Measurements from ENCODE around the gene LLGL2. TPM values are rescaled to one million over a fixed set of nuclear protein-coding genes. Genes with fewer than 3 reads are reported as not detected.
A peak's percentile ranks its signal among the peaks of the same experiment; 100 is the strongest.

The LLGL2 gene
- total RNA-seq, 1 donor from 2014 or later, result 477 TPM

DNA sequence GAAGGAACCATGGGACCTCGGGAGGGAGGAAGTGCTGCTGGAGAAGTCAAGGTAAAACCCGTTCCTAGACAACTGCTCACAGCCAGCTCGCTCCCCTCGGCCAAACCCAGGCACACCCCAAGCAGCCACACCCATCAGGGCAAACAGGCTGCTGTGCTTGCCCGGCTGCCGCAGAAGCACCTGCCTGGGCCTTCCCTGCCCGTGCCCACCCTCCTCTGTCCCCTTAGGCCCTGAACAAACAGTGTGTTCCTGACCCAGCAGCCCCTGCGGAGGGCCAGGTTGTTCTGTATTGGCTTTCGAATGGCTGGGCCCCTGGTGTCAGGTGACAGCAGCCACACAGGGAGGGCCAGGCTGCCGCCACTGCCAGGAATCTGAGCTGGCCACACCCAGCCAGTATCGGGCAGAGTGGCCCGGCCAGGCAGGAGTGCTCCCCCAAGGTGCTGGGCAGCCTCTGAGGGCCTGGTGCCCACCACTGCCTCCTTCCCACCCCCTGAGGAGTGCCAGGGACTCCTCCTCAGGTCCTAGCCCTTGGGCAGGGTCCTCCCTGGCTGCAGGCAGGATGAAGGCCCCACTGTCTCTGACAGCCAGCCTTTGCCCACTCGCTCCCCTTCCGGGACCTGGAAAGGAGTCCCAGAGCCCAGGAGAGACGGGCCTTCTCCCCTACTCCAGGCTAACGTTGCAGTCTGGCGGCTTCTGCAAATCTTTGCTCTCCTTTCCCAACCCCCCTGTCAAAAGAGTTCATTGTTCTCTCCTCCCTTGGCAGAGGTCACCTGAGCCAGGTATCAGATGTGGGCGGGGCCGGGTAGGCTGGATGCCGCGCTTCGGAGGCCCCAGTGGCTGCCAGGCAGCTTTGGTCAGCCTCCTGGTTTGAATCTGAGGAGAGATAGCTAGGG lies 24.0 kb downstream of the LLGL2 start:
- DNase-seq (ENCODE audit: low spot score), result peak; percentile 91

DNA sequence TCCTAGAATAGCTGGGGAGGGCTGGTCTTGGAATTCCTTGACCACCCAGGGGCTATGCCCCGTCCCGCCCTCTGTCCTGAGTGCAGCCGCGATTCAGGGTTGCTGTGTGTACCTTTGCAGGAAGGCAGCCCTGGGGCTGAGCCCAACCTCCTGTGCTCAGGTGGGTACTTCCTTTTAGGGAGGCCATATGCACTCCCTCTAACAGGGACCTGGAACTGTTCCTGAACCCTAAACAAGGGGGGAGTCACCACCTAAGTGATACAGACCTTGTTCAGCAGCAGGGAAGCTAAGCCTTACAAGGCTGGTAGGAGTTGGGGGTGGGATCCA lies 24.6 kb downstream of the LLGL2 start:
- no peak for DNase-seq (ENCODE audit: low spot score)

DNA sequence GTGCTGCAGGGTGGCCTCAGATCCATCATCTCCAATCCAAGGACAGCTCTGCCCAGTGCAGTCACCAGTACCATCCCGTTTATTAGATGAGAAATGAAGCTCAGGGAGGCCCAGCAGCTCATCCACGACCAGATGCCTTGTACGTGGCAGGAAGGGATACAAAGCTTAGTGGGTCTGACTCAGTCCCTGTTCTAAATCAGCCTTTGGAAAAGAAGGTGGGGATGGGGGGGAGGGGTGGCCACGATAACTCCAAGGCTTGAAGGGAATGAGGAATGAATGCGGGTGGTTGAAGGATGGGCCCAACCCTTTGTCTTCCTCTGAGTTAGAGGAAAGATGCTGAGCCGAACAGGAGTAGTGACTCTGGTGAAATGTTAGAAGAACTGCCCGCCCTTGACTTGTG lies 25.8 kb downstream of the LLGL2 start:
- no peak for DNase-seq (ENCODE audit: low spot score)

DNA sequence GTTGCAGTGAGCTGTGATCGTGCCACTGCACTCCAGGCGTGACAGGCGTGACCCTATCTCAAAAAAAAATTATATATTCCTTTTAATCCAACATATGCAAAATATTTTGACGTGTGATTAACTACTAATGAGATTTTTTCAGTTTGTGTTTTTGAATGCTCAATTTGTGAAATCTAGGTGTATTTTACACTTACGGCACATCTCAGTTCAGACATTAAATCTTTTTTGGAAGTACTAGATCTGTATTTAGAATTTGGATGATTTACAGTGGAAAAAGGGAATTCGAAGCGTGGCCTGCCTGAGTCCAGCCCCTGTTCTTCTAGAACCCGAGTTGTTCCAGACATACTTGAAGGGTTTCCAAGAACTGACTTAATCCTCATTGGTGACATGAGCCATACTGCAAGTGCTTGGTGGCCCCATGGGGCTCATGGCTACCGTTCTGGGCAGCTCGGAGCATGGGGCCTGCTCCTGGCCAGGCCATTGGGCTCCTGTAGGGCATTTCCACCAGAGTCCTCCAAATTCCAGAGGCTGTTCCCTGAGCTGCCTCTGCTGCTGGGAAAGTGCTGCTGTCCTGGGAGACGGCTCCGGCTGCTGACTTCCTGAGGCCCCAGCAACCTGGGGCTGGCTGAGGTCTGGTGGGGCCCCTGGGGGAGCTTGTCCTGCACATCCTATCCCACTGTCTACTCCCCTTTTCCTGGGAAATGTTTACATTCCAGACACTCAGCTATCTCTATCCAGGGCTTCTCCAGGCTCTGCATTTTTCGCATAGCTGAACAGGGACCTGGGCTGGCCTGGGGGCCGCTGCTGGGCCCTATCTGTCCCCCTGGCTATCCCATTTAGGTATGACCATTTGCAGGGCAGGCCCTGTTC lies 27.2 kb downstream of the LLGL2 start:
- DNase-seq (ENCODE audit: low spot score), result no peak

DNA sequence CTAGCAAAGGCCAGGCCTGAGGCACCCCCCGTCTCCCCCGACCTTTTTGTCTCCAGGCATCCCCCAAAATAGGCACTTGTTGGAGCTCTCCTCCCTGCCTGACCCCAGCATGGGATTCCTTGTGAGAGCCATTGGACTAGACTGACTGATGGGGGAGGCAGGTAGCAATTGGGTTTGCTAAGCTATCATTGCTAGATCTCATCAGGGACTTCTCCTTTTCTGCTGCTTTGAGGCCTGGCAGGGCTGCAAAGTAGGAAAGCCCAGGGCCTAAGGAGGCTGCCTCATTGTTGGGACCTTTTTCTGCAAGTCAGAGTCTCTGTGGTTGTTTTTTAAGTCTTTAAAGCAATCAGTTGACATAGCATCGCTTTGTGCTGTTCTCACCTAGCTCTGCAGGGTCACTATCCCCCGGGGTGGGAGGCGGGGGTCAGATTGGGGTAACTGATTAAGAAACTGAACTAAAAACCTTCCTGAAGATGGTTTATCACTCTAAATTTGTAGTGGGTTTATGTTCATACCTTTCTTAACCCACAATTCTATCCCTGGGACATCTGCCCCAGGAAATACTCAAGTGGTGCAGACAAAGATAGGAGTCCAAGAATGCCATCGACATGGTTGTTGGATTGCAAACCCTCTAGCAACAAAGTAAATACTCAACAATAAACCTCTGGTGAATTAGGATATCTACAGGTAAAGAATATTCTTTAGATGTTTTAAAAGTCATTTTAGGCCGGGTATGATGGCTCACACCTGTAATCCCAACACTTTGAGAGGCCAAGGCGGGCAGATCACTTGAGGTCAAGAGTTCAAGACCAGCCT lies 28.0 kb downstream of the LLGL2 start:
- no peak for DNase-seq (ENCODE audit: low spot score)

DNA sequence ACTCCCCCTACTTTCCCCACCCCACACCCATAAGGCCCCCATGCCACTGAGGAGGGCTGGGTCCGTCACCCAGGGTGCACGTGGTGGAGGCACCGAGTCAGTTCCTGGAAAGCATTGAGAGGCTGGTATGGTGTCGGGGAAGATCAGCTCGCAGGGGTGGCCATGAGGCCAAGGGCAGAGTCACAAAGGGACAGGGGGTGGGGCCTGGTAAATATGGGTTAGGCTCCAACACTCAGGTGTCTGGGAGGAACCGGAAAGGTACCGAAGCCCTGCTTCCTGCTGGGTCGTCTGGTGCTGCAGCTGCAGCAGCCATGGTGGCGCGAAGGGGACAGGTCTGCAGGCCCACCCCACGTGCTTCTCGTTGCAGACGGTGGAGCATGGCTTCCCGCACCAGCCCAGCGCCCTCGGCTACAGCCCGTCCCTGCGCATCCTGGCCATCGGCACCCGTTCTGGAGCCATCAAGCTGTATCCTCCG lies 30.2 kb downstream of the LLGL2 start:
- no peak for DNase-seq (ENCODE audit: low spot score)

DNA sequence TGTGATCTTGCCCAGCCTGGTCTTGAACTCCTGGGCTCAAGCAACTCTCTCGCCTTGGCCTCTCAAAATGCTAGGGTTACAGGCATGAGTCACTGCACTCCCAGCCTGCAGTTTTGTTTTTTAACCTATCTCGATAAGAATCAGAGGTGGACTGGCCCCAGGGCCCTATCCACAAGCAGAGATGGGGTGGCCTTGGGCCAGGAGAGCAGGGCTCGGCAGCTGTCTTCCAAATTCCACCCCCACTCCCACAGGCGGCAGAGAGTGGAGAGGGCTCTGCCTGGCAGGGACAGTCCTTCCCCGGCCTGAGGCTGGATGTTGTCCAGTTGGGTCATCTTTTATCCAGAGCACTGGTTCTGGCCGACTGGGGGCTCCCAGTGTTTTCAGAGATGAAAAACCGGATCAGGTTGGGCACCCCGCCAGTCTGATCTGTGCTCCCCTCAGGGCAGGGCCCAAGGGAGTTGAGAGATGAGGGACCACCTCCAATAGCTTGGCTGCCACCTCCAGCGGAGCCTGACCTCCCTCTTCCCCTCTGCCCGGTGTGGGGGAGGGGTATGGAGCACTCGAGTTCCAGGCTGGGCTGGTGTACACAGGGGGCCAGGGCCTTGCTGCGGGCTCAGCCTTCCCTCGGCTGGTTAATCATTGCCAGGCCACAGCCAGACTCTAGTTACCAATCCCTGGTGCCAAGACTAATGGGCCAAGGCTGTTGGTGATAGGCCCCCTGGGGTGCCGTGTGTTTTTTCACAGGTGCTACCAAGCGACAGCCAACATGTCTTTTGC lies 31.8 kb downstream of the LLGL2 start:
- DNase-seq (ENCODE audit: low spot score), result peak; percentile 93

DNA sequence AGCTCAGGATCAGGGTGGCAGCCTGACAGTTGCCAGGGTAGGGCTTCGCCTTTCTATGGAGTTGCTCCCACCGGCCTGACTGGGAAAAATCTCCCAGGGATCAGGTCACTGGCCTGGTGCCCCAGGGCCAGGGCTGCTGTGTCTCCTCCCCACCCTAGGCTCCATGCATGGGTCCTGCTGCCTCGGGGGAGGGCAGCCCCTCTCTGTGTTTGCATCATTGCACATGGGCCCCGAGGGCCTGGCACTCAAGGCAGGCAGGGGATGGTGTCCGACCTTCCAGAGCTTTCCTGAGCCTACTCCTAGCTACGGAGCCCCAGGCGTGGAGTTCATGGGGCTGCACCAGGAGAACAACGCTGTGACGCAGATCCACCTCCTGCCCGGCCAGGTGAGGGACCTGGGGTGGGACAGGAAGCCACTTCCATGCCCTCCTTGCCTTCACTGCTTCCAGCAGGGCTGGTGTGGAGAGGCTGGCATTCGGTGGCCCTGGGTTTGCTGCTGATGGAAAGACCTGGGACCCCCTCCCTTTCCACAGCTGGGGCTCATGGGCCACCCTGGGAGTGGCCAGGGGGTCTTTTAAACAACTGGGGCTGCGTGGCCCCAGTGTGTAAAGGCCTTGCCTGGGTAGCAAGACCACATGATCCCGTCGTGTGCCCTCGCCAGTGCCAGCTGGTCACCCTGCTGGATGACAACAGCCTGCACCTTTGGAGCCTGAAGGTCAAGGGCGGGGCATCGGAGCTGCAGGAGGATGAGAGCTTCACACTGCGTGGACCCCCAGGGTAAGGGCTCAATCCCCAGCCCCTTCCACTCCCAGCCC lies 32.6 kb downstream of the LLGL2 start:
- no peak for DNase-seq (ENCODE audit: low spot score)

DNA sequence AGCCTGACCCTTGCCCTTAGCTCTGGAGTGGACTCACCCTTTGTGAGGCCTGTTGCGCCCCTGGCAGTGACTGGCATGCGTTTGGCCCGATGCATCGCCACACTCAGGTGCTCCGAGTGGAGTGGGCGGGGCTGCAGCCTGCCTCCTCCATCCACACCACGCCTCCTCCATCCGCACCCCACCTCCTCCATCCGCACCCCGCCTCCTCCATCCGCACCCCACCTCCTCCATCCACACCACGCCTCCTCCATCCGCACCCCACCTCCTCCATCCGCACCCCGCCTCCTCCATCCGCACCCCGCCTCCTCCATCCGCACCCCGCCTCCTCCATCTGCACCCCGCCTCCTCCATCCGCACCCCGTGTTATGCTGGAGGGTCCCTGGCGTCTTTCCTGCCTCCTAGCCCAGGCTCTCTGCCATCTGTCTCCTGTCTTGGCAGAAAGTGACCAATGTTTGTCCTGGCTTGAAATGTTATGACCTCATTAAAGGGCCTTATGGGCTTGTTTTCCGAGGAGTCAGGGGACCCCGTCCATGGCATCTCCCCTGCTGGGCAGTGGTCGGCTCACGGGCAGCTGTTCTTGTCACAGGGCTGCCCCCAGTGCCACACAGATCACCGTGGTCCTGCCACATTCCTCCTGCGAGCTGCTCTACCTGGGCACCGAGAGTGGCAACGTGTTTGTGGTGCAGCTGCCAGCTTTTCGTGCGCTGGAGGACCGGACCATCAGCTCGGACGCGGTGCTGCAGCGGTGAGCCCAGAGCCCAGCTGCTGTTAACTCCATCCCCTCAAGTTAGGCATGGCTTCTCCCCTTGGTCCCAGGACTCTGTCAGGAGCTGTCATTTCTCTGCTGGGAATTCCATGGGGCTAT lies 33.4 kb downstream of the LLGL2 start:
- no peak for DNase-seq (ENCODE audit: low spot score)

DNA sequence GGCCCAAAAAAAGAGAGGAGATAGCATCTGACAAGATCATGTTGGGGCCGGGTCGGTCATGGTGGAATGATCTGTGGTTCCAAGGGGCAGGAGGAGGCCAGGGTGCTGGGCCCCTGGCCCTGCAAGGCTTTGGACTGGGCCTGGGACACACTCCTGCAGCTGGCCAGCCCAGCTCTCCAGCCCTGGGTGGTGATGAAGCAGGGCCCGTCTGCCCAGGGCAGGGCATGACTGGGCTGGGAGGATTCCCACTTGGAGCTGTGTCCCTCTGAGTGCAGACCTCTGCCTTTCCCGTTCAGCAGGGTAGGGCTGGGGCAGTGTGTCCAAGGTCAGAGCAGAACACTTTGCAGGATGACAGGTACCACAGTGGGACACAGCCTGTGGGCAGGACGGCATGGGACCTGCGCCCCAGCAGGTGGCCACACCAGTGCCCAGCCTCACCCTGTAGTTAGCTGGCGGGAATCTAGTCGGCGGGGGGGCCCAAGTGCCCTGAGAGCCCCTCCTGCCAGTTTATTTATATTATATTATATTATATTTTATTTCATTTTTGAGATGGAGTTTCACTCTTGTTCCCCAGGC lies 34.5 kb downstream of the LLGL2 start:
- DNase-seq (ENCODE audit: low spot score), result no peak

DNA sequence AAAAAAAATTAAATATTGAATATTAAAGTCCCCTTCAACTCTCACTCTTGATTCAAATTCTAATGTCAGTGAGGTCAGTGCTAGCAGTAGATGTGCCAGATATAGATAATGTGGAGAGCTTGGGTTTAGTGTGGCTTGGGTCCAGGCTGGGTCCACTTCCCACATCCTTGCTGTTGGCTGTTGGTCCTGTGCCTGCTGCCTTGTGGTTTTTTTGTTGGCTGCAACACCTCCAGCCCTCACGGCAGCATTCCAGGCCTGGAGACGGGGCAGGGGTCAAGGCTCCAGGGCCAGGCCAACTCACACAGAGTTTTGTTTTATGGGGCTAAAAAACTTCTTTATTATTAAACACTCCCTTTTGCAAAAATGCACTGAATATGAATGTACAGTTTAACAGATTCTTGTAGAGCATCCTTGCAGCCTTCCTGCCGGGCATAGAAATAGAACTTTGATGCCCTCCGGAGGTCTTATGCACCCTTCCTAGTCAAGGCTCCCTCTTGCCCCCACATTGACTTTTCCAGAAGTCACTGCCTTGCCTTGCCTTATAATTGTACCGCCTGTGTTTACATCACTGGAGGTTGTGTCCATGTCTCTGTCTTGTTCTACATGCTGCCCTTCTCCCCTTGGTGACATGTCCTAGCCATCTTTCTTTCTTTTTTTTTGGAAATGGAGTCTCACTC lies 36.6 kb downstream of the LLGL2 start:
- no peak for DNase-seq (ENCODE audit: low spot score)

DNA sequence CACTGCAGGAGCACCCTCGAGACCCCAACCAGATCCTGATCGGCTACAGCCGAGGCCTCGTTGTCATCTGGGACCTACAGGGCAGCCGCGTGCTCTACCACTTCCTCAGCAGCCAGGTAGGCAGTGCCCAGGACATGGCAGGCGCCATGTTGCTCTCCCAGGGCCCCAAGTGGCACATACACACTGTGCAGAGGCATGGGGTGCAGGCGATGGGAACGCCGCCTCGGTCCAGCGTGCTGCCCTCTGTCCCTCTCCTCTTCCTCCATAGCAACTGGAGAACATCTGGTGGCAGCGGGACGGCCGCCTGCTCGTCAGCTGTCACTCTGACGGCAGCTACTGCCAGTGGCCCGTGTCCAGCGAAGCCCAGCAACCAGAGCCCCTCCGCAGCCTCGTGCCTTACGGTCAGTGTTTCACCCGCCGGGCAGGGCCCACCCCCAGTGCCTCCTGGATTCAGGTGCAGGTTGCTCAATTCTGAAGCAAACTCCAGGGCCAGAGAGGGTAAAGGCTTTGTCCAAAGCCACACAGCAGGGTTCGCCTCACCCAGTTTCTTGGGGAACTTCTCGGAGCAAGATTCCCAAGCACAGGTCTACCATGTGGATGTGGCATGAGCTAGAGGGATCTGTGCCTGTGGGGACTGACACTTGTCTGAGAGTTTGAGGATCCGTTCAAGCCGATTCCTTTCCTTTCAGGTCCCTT lies 37.7 kb downstream of the LLGL2 start:
- DNase-seq (ENCODE audit: low spot score), result no peak

DNA sequence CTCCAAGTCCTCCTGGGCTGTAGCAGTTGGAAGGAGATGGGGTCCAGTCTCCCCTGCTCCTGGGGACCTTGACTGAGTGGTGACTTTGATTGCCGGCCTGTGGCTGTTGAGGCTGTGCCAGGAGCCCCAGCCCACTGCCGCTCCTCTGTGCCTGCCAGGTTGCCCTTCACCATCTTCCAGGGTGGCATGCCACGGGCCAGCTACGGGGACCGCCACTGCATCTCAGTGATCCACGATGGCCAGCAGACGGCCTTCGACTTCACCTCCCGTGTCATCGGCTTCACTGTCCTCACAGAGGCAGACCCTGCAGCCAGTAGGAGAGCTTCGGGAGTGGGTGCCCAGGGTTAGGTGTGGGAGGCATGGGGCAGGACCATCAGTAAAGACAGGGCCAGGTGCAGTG lies 38.7 kb downstream of the LLGL2 start:
- no peak for DNase-seq (ENCODE audit: low spot score)

DNA sequence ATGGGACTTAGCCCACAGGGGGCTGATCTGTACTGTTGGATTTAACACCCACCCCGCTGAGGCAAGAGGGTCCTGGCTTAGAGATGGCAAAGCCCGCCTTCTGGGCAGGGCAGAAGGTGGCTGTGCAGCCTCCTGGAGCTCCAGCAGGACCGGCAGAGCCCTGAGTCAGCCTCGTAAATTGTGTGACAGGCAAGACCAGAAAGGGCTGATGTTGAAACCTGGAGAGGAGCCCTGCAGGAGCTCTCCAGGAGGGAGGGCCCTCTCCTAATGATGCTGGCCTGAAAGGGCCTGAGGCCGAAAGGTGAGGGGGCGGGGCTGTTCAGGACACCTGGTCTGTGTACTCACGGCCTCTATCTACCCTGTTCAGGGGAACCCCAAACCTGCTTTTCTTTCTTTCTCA lies 39.6 kb downstream of the LLGL2 start:
- DNase-seq (ENCODE audit: low spot score), result no peak

DNA sequence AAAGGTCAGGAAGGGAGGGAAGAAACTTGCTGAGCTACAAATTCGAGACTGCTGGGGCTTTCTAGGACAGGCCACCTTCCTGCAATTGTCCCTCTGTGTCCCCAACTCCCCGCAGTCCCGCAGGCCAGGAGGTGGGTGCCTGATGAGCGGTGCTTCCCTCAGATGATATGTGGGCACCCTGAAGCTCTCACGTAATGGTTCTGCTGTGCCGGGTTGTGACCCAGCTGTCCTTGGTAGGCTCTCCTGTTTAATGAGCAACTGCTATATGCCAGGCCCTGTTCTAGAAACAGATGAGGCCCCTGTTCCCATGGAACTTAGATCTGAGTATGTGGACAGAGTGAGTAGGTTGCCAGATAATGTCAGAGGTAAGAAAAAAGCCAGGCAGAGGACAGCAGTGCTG lies 40.1 kb downstream of the LLGL2 start:
- DNase-seq (ENCODE audit: low spot score), result no peak

DNA sequence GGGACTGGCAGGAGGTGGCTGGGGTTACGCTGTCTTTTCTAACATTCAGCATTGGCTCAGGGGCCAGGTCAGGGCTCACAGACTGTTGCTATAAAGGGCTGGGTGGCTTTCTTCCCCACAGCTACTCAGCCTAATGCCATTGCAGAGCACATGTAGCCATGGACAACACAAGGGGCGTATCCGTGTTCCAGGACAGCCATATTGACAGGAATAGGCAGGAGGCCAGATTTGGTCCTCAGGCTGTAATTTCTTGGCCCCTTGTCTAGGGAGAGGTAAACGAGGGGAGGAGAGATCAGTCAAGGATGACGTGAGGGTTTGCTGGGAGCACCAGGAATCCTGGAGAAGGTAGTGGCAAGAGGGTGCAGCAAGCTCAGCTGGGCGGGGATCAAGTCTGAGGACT lies 40.9 kb downstream of the LLGL2 start:
- DNase-seq (ENCODE audit: low spot score), result no peak

DNA sequence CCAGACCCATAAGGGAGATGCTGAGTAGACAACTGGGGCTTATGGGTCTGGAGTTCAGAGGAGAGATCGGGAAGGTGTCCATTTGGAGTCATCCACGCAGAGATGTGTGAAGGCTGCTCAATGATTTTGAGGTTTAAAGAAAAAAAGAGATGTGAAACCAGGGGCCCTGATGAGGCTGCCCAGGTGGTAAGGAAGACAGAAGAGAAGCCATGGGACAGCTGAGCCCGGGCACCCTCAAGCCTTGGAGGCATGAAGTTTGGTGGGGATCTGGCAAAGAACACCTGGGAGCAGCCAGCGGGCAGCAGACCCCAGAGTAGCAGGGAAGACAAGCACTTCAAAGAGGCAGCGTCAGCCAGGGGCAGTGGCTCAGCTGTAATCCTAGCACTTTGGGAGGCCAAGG lies 41.3 kb downstream of the LLGL2 start:
- DNase-seq (ENCODE audit: low spot score), result no peak
